Common myeloid progenitor, CD34-positive (primary cell): Measurements from ENCODE around the gene ULK4.

Experiments used
- CTCF ChIA-PET: fragments of 350-600 bp; sonication (Branson Sonifier 250); formaldehyde crosslinking; loops from one replicate; lab custom pipeline; 2021; ENCODE audit warnings: antibody characterized with exemption; lab: Charles Lee
- POLR2A ChIA-PET: fragments of 350-600 bp; sonication (Branson Sonifier 250); formaldehyde crosslinking; loops from one replicate; lab custom pipeline; 2021; ENCODE audit warnings: antibody characterized with exemption; lab: Charles Lee
- DNase-seq, 3 donors: peaks; one replicate each; pipeline versions ENCODE4 v3.0.0 to v3.0.0-alpha.2; 2013
- H3K27ac ChIP-seq, 2 experiments: 1 replicate in 1 of 2; 2 replicates in 1 of 2; pipeline ENCODE4 v1.7.0; 2013; ENCODE audit warnings: inconsistent platforms in 2 of 2, low read length in 2 of 2, mild to moderate bottlenecking in 2 of 2, low read depth in 1 of 2, moderate library complexity in 1 of 2; ENCODE audit not compliant: severe bottlenecking in 2 of 2, insufficient read depth in 1 of 2, poor library complexity in 1 of 2
- H3K27me3 ChIP-seq, 5 experiments: replicated peaks in 2 of 5; 1 replicate in 3 of 5; 2 replicates in 2 of 5; pipeline versions ENCODE4 v1.6.1 to v1.7.0; 2013; ENCODE audit warnings: low read length in 4 of 5, mild to moderate bottlenecking in 2 of 5, moderate library complexity in 2 of 5, inconsistent platforms in 1 of 5; ENCODE audit not compliant: insufficient read depth in 5 of 5, control insufficient read depth in 4 of 5
- H3K36me3 ChIP-seq, 4 experiments: 1 replicate in 2 of 4; 2 replicates in 2 of 4; pipeline versions ENCODE4 v1.6.1 to v1.7.0; 2013; ENCODE audit warnings: low read length in 3 of 4, control low read depth in 1 of 4, mild to moderate bottlenecking in 1 of 4; ENCODE audit not compliant: control insufficient read depth in 4 of 4, insufficient read depth in 4 of 4
- H3K4me1 ChIP-seq, 4 experiments: 1 replicate in 3 of 4; 2 replicates in 1 of 4; pipeline versions ENCODE4 v1.6.1 to v1.7.1; 2013; ENCODE audit warnings: low read length in 3 of 4, mild to moderate bottlenecking in 3 of 4, control low read depth in 1 of 4, inconsistent platforms in 1 of 4, moderate library complexity in 1 of 4; ENCODE audit not compliant: control insufficient read depth in 4 of 4, insufficient read depth in 4 of 4; ENCODE audit errors: control extremely low read depth in 1 of 4
- H3K4me3 ChIP-seq, 7 experiments: 1 replicate in 4 of 7; 2 replicates in 3 of 7; pipeline versions ENCODE4 v1.5.1 to v1.7.0; 2013; ENCODE audit warnings: mild to moderate bottlenecking in 7 of 7, low read length in 6 of 7, moderate library complexity in 6 of 7, inconsistent platforms in 2 of 7, low read depth in 2 of 7, control low read depth in 1 of 7; ENCODE audit not compliant: insufficient read depth in 4 of 7, control insufficient read depth in 1 of 7; ENCODE audit errors: extremely low read depth in 1 of 7
- H3K9me3 ChIP-seq, 5 experiments: 1 replicate in 4 of 5; 2 replicates in 1 of 5; pipeline versions ENCODE4 v1.6.1 to v1.7.1; 2013; ENCODE audit warnings: low read length in 4 of 5, mild to moderate bottlenecking in 2 of 5, inconsistent platforms in 1 of 5, low read depth in 1 of 5, moderate library complexity in 1 of 5; ENCODE audit not compliant: control insufficient read depth in 4 of 5, insufficient read depth in 2 of 5; ENCODE audit errors: control extremely low read depth in 1 of 5
- WGBS: methylation state at CpG from one replicate; pipeline ENCODE4 v1.1.5; 2013; ENCODE audit not compliant: insufficient coverage; 5-methylcytosine and 5-hydroxymethylcytosine counted together

ULK4 gene

DNA sequence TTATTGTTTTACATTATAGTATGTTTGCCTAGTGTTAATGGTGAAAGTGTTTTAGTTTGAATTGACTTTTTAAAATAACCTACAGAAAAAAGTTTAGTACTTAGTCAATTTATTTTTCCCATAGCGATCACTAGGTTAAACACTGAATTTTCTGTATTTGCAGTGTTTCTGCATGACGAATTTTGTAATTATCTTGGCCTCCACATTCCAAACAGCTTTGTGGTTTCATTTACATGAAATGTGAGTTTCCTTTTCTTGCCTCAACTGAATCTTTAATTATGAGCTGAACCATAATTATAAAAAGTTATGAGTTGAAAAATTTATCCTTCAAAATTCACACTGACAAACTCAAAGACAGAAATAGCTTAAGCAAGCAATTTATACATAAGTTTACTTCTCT lies 527.1 kb downstream of the ULK4 start:
- CTCF ChIA-PET, result no interaction called here
- DNase-seq, result no peak
- no peaks in the 10 kb centered on the region for H3K27me3 ChIP-seq

DNA sequence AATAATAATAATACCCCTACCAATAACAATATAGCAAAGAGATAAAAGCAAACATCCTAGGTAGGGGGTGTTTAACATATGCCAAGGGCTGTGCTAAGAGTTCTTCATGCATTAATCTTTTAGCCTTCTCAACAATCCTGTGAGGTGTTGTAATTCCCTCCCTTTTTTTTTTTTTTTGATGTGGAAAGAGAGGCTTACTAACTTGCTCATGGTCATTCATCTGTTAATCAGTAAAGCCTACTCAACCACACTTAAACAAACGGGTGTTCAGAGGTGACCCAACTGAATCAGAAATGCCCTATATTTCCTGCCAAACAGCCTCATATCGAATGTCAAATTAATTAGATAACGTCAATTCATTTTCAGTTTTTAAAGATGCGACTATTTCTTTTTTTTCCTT lies 530.5 kb downstream of the ULK4 start:
- no peak for DNase-seq
- no peak overlapping the region for H3K27ac ChIP-seq
- no peaks in the 10 kb centered on the region for H3K27me3 ChIP-seq
- CTCF ChIA-PET, result no interaction called here
- H3K4me1 ChIP-seq, result no peaks in the 10 kb centered on the region
- POLR2A ChIA-PET, result no interaction called here
- H3K9me3 ChIP-seq, result peaks cover 0 to 3% (median 0%) of the 10 kb centered on the region in 5 experiments
- 100% methylated on average over 3 of the region's 4 CpGs for WGBS
- no peaks in the 10 kb centered on the region for H3K36me3 ChIP-seq
- H3K4me3 ChIP-seq, result no peak overlapping the region

More for the DNA sequence above, 527.1 kb downstream of the ULK4 start:
- Histone ChIP-seq H3K4me1 (no peaks in the 10 kb centered on the region), H3K9me3 (no peaks in the 10 kb centered on the region), H3K36me3 (no peaks in the 10 kb centered on the region), H3K4me3 (no peak overlapping the region), H3K27ac (no peak overlapping the region)
- POLR2A ChIA-PET, result no interaction called here
- WGBS, result 100% methylated on average over 1 of the region's 2 CpGs

DNA sequence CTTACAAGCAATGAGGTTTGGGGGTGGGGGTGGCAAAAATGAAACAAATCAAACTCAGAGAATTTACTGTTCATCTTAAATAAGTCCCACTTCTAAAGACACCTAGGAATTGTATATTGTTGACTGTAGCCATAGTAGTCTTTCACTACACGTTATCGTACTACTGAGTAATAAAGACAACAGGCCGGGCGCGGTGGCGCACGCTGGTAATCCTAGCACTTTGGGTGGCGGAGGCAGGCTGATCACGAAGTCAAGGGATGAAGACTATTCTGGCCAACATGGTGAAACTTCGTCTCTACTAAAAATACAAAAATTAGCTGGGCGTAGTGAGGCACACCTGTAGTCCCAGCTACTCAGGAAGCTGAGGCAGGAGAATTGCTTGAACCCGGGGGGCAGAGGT lies 531.0 kb downstream of the ULK4 start:
- CTCF ChIA-PET, result interaction anchor here (1.0 to 1.3 kb wide), 2 partner anchors 9 to 11 kb away, joined by 3 read pairs; no protein-coding TSS in a partner anchor
- H3K4me1 ChIP-seq, result no peaks in the 10 kb centered on the region
- H3K9me3 ChIP-seq, result peaks cover 0 to 4% (median 0%) of the 10 kb centered on the region in 5 experiments
- H3K4me3 ChIP-seq, result no peak overlapping the region
- 97% methylated on average over 11 of the region's 12 CpGs for WGBS
- no peak for DNase-seq
- H3K36me3 ChIP-seq, result no peaks in the 10 kb centered on the region
- H3K27me3 ChIP-seq, result no peaks in the 10 kb centered on the region
- POLR2A ChIA-PET, result no interaction called here
- no peak overlapping the region for H3K27ac ChIP-seq

DNA sequence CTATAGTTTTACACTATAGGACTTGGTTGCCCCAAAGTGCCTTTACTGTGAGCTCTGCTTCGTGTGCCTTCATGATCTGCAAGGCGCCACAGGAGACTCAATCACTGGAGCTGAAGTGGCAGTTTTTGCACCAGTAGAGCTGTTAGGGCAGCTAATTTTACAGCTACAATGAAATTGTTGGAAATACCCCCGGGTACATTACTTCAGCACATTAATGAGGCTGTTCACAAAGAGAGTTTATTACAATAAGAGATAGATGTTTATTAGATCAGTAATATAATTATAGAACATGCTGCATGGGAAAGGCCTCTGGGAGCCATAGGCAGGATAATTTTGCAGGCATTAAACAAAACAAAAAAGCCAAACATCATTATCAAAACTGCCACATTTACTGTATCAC lies 531.5 kb downstream of the ULK4 start:
- Histone ChIP-seq H3K27ac (no peak overlapping the region), H3K9me3 (peaks cover 0 to 6% (median 0%) of the 10 kb centered on the region in 5 experiments), H3K27me3 (no peaks in the 10 kb centered on the region), H3K36me3 (no peaks in the 10 kb centered on the region), H3K4me1 (no peaks in the 10 kb centered on the region), H3K4me3 (no peak overlapping the region)
- 100% methylated on average over 2 of the region's 3 CpGs for WGBS
- ChIA-PET CTCF (interaction anchor here (1.0 to 1.3 kb wide), 2 partner anchors 8 to 11 kb away, joined by 3 read pairs; no protein-coding TSS in a partner anchor), POLR2A (no interaction called here)
- no peak for DNase-seq

- Histone ChIP-seq H3K36me3 (no peaks in the 10 kb centered on the region), H3K4me1 (no peaks in the 10 kb centered on the region), H3K4me3 (no peak overlapping the region), H3K27ac (no peak overlapping the region), H3K27me3 (no peaks in the 10 kb centered on the region), H3K9me3 (peaks cover 0 to 6% (median 0%) of the 10 kb centered on the region in 5 experiments)
- ChIA-PET POLR2A (no interaction called here), CTCF (no interaction called here)
- DNase-seq, result no peak
- WGBS, result no CpG with 5 or more reads among the region's 3 CpGs
Observed at GRCh38 chr3:41426485-41426884, 535.4 kb downstream of the ULK4 start.

DNA sequence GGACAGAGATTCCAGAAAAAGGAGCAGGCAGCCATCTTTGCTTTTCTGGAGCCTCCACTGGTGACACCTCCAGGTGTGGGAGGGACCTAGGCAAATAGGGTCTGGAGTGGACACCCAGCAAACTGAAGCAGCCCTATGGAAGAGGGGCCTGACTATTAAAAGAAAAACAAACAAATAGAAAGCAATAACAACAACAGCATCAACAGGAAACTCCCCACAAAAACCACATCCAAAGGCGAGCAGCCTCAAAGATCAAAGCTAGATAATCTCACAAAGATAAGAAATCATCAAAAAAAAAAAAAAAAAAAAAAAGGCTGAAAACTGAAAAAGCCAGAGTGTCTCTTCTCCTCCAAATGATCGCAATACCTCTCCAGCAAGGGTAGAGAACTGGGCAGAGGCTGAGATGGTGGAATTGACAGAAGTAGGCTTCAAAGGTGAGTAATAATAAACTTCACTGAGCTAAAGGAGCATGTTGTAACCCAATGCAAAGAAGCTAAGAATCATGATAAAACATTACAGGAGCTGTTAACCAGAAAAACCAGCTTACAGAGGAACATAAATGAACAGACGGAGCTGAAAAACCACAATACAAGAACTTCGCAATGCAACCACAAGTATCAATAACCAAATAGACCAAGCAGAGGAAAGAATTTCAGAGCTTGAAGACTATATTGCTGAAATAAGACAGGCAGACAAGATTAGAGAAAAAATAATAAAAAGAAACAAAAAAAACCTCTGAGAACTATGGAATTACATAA lies 537.2 kb downstream of the ULK4 start:
- peaks cover 0 to 6% (median 0%) of the 10 kb centered on the region in 5 experiments for H3K9me3 ChIP-seq
- DNase-seq, result no peak
- H3K4me1 ChIP-seq, result peaks cover 0 to 2% (median under 1%) of the 10 kb centered on the region in 4 experiments
- no peaks in the 10 kb centered on the region for H3K27me3 ChIP-seq
- H3K36me3 ChIP-seq, result no peaks in the 10 kb centered on the region
- WGBS, result no CpG with 5 or more reads among the region's 4 CpGs
- H3K27ac ChIP-seq, result no peak overlapping the region
- no peak overlapping the region for H3K4me3 ChIP-seq
- CTCF ChIA-PET, result no interaction called here
- POLR2A ChIA-PET, result no interaction called here

- ChIA-PET CTCF (interaction anchor here (1.2 kb wide), 1 partner anchor 10 kb away, joined by 3 read pairs; no protein-coding TSS in a partner anchor), POLR2A (no interaction called here)
- 7% methylated on average over 2 of the region's 5 CpGs for WGBS
- Histone ChIP-seq H3K4me1 (peaks cover 6 to 14% (median 10%) of the 10 kb centered on the region in 4 experiments), H3K27ac (no peak overlapping the region), H3K36me3 (no peaks in the 10 kb centered on the region), H3K9me3 (no peaks in the 10 kb centered on the region), H3K4me3 (peak overlapping the region in 5 of 7 experiments; percentile 13 to 65 (median 23)), H3K27me3 (no peaks in the 10 kb centered on the region)
- peak; percentile 48 to 76 (median 64) for DNase-seq
Observed at GRCh38 chr3:41419809-41420208, 542.1 kb downstream of the ULK4 start.
